HepG2 (cell line): ENCODE results near the gene FAH. TPM values are rescaled to one million over a fixed set of nuclear protein-coding genes. Genes with fewer than 3 reads are reported as not detected.

Source experiments
- ATAC-seq: fragments of 200-7000 bp; cut with Tn5 transposase; 3 replicates; pipeline ENCODE4 v1.9.1; 2020; ENCODE audit warnings: mild to moderate bottlenecking, moderate library complexity
- BruUV-seq: library from RNA; stranded (reverse); fragments of 400-500 nt; replicated peaks from 2 replicates; lab custom pipeline; 2021; lab: Mats Ljungman, UMichigan
- CTCF ChIA-PET: fragments of 300-600 bp; formaldehyde crosslinking; extraction: SDS; loops from one replicate; lab custom pipeline; 2021; ENCODE audit warnings: low total read pairs, inconsistent platforms, low intra/inter-chr PET ratio; lab: Yijun Ruan, JAX
- POLR2A ChIA-PET: fragments of 350-600 bp; sonication (Branson Sonifier 250); formaldehyde crosslinking; loops from one replicate; lab custom pipeline; 2020; ENCODE audit warnings: antibody characterized with exemption, inconsistent platforms; lab: Yijun Ruan, JAX
- DNase-seq: peaks from one replicate; pipeline ENCODE4 v3.0.0-alpha.2; 2015; ENCODE audit warnings: low spot score
- FAIRE-seq: peaks from 3 replicates; lab custom pipeline; 2011; peaks lifted over from hg19 to GRCh38; lab: Jason Lieb, UNC
- H2AFZ ChIP-seq: one replicate; pipeline ENCODE4 v1.6.1; 2011; ENCODE audit warnings: low read length, inconsistent platforms
- H3K27ac ChIP-seq: fragments of 300-600 bp; 3 replicates; pipeline ENCODE4 v1.8.0; 2011; ENCODE audit warnings: mixed run types, mild to moderate bottlenecking, mixed read lengths, low read length, inconsistent platforms; ENCODE audit not compliant: insufficient read depth; ENCODE audit errors: extremely low read length
- H3K27me3 ChIP-seq, 2 experiments: fragments of 200-600 bp in 1 of 2; 2 replicates in 1 of 2; 3 replicates in 1 of 2; pipeline versions ENCODE4 v1.6.0 to v1.8.0; 2011; ENCODE audit warnings: low read length in 2 of 2, mild to moderate bottlenecking in 2 of 2, moderate library complexity in 2 of 2, inconsistent platforms in 1 of 2; ENCODE audit not compliant: insufficient read depth in 2 of 2, control insufficient read depth in 1 of 2
- H3K36me3 ChIP-seq, 2 experiments: fragments of 200-600 bp in 1 of 2; replicated peaks in 1 of 2; 2 replicates in 1 of 2; 3 replicates in 1 of 2; pipeline versions ENCODE4 v1.5.1 to v1.8.0; 2011; ENCODE audit warnings: low read length in 2 of 2, inconsistent platforms in 1 of 2; ENCODE audit not compliant: insufficient read depth in 2 of 2, control insufficient read depth in 1 of 2
- H3K4me1 ChIP-seq: 2 replicates; pipeline ENCODE4 v1.5.1; 2012; ENCODE audit warnings: low read length, inconsistent platforms; ENCODE audit not compliant: insufficient read depth
- H3K4me2 ChIP-seq: 2 replicates; pipeline ENCODE4 v1.6.0; 2011; ENCODE audit warnings: low read depth, low read length, inconsistent platforms
- H3K4me3 ChIP-seq, 3 experiments: fragments of 200-600 bp in 1 of 3; sonication (generic), shearing (Covaris generic) in 1 of 3; replicated peaks in 1 of 3; 2 replicates each; pipeline ENCODE4 v1.5.1; 2011 to 2016; ENCODE audit warnings: low read length in 3 of 3, inconsistent platforms in 2 of 3, low read depth in 2 of 3, mild to moderate bottlenecking in 2 of 3, control low read depth in 1 of 3, mixed read lengths in 1 of 3; ENCODE audit not compliant: insufficient read depth in 1 of 3
- H3K79me2 ChIP-seq: one replicate; pipeline ENCODE4 v1.6.1; 2011; ENCODE audit warnings: low read length, inconsistent platforms; ENCODE audit not compliant: insufficient read depth
- H3K9ac ChIP-seq: 2 replicates; pipeline ENCODE4 v1.6.0; 2011; ENCODE audit warnings: mild to moderate bottlenecking, low read depth, low read length, inconsistent platforms; ENCODE audit not compliant: insufficient read depth
- H3K9me3 ChIP-seq: 2 replicates; pipeline ENCODE4 v1.5.1; 2012; ENCODE audit warnings: mild to moderate bottlenecking, low read length
- H4K20me1 ChIP-seq: 2 replicates; pipeline ENCODE4 v1.6.0; 2011; ENCODE audit warnings: inconsistent platforms, mild to moderate bottlenecking, low read length, moderate library complexity; ENCODE audit not compliant: insufficient read depth
- ATF1 ChIP-seq: IDR thresholded peaks from 2 replicates; pipeline ENCODE4 v1.6.1; 2016; ENCODE audit warnings: mild to moderate bottlenecking, control low read depth
- KDM1A ChIP-seq: IDR thresholded peaks from 2 replicates; pipeline ENCODE4 v1.6.1; 2016; ENCODE audit warnings: missing compliant biosample characterization
- PLSCR1 ChIP-seq: sonication (generic); formaldehyde crosslinking; IDR thresholded peaks from 2 replicates; pipeline ENCODE4 v1.5.0; 2020; ENCODE audit warnings: missing genetic modification reagents, mild to moderate bottlenecking, borderline replicate concordance
- SMAD1 ChIP-seq: sonication (generic); formaldehyde crosslinking; IDR thresholded peaks from 2 replicates; pipeline ENCODE4 v1.4.0; 2020; ENCODE audit warnings: missing genetic modification reagents, low read depth, mild to moderate bottlenecking, borderline replicate concordance
- THAP8 ChIP-seq: sonication (generic); formaldehyde crosslinking; IDR thresholded peaks from 2 replicates; pipeline ENCODE4 v1.5.1; 2020; ENCODE audit warnings: missing genetic modification reagents, mild to moderate bottlenecking, borderline replicate concordance
- ZBTB10 ChIP-seq: sonication (generic); formaldehyde crosslinking; IDR thresholded peaks from 2 replicates; pipeline ENCODE4 v1.4.0; 2020; ENCODE audit warnings: missing genetic modification reagents, borderline replicate concordance
- ZNF30 ChIP-seq: sonication (generic); formaldehyde crosslinking; IDR thresholded peaks from 2 replicates; pipeline ENCODE4 v1.5.0; 2020; ENCODE audit warnings: mild to moderate bottlenecking, missing genetic modification reagents
- ZNF432 ChIP-seq: sonication (generic); formaldehyde crosslinking; IDR thresholded peaks from 2 replicates; pipeline ENCODE4 v1.5.0; 2020; ENCODE audit warnings: missing genetic modification reagents, mild to moderate bottlenecking, borderline replicate concordance
- ZNF670 ChIP-seq: sonication (generic); formaldehyde crosslinking; IDR thresholded peaks from 2 replicates; pipeline ENCODE4 v1.8.0; 2022; ENCODE audit warnings: mild to moderate bottlenecking, missing genetic modification reagents, borderline replicate concordance
- ZNF761 ChIP-seq: sonication (generic); formaldehyde crosslinking; conservative IDR thresholded peaks from 2 replicates; pipeline ENCODE4 v1.4.0; 2020; ENCODE audit warnings: mild to moderate bottlenecking, missing genetic modification reagents
- WGBS: methylation state at CpG from one replicate; pipeline ENCODE4 v1.1.6; 2017; ENCODE audit warnings: low lambda C conversion rate; 5-methylcytosine and 5-hydroxymethylcytosine counted together
- in situ Hi-C: cut with HindIII; loops from 2 replicates; pipeline ENCODE4 v1.10.0; 2017; ENCODE audit warnings: low pct_unique_long_range_greater_than_20kb; ENCODE audit not compliant: extremely low pct_ligation_motif_present
- intact Hi-C: fragments of 100-400 bp; cut with micrococcal nuclease; formaldehyde crosslinking; loops from one replicate; pipeline ENCODE4 v1.10.0; 2022; ENCODE audit not compliant: unreplicated experiment
- polyA plus RNA-seq, 8 experiments: library from polyadenylated mRNA; depleted of rRNA in 3 of 8; stranded (reverse) in 7 of 8; unstranded in 1 of 8; fragments of >200 nt; fragmentation: Illumina TruSeq in 4 of 8; extraction: Trizol in 4 of 8; gene quantifications; 2 replicates each; pipeline versions ENCODE4 v1.2.1 to v1.2.3, GENCODE V29; 2011 to 2016; ENCODE audit warnings: low read depth in 4 of 8, missing spikeins in 1 of 8, mixed read lengths in 1 of 8; ENCODE audit not compliant: insufficient read depth in 1 of 8
- total RNA-seq, 5 experiments: library from RNA; depleted of rRNA; stranded (reverse); fragments of >200 nt; fragmentation: Illumina TruSeq; extraction: Trizol; gene quantifications; 2 replicates each; pipeline ENCODE4 v1.2.3, GENCODE V29; 2016; ENCODE audit warnings: low read depth in 1 of 5

The FAH gene
- total and polyA plus RNA-seq, 2 of the 13 experiments (the other 11 are each of a cell fraction or from before 2014, with no cell fraction given) = 36.6 to 75.0 TPM

GRCh38 chr15:80177156-80177555 lies 24.4 kb downstream of the FAH start:
- no peaks in the 10 kb centered on the region for H3K79me2 ChIP-seq
- 88% methylated on average over 1 of the region's 2 CpGs for WGBS
- ChIA-PET CTCF (no interaction called here), POLR2A (no interaction called here)
- TF ChIP-seq ZNF670 (CRISPR knock-in tag) (no peak), ZNF761 (CRISPR knock-in tag) (no peak), ZNF432 (CRISPR knock-in tag) (no peak), ATF1 (CRISPR knock-in tag) (no peak), ZBTB10 (CRISPR knock-in tag) (no peak), ZNF30 (CRISPR knock-in tag) (no peak), THAP8 (CRISPR knock-in tag) (no peak), PLSCR1 (CRISPR knock-in tag) (no peak), KDM1A (no peak), SMAD1 (CRISPR knock-in tag) (no peak)
- no peak overlapping the region for H3K4me2 ChIP-seq
- H3K36me3 ChIP-seq = peaks cover 17 to 67% of the 10 kb centered on the region in 2 experiments; a peak in 4 of 5 replicates
- no peaks in the 10 kb centered on the region for H3K9me3 ChIP-seq
- no peak overlapping the region for H3K27ac ChIP-seq
- BruUV-seq = no TSS peak
- FAIRE-seq (no peak), DNase-seq (no peak), ATAC-seq (no peak)
- H3K4me1 ChIP-seq = peaks cover 17% of the 10 kb centered on the region
- intact Hi-C loops (no loop called here), in situ Hi-C loops (no loop called here)
- no peak overlapping the region for H3K9ac ChIP-seq
- no peaks in the 10 kb centered on the region; a peak in 1 of 5 replicates for H3K27me3 ChIP-seq
- no peaks in the 10 kb centered on the region for H4K20me1 ChIP-seq
- no peak overlapping the region for H3K4me3 ChIP-seq
- no peak overlapping the region for H2AFZ ChIP-seq
